Measurements from ENCODE around the gene MEPCE.

DNA sequence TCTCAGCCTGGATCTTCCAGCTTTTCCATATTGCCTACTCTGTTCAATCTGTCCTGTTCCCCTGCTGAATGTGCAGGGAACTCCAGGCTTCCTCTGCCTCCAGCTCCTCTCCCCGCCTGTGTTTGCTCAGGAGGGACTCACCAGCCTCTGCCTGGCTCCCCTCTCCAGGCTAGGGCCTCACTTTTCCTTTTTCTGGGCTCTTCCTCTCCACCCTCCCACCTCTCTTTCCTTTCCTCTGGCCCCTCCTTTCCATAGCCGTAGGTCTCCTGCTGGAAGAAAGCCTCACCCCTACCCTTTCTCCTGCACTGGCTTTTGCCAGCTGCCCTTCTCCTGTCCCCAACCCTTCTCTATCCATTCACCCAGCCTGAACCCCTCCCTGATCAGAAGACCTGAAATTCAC lies 31.4 kb upstream of the MEPCE start:
- TF ChIP-seq, protein P1, sequence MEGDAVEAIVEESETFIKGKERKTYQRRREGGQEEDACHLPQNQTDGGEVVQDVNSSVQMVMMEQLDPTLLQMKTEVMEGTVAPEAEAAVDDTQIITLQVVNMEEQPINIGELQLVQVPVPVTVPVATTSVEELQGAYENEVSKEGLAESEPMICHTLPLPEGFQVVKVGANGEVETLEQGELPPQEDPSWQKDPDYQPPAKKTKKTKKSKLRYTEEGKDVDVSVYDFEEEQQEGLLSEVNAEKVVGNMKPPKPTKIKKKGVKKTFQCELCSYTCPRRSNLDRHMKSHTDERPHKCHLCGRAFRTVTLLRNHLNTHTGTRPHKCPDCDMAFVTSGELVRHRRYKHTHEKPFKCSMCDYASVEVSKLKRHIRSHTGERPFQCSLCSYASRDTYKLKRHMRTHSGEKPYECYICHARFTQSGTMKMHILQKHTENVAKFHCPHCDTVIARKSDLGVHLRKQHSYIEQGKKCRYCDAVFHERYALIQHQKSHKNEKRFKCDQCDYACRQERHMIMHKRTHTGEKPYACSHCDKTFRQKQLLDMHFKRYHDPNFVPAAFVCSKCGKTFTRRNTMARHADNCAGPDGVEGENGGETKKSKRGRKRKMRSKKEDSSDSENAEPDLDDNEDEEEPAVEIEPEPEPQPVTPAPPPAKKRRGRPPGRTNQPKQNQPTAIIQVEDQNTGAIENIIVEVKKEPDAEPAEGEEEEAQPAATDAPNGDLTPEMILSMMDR (optimal IDR thresholded peaks at IDR 0.05 in 1 of 3, IDR thresholded peaks at IDR 0.05 in 1 of 3, conservative IDR thresholded peaks at IDR 0.05 in 1 of 3; ENCODE audit: extremely low read depth in 1 of 3, insufficient read depth in 2 of 3, low read length in 3 of 3), result no peak
- TF ChIP-seq EZH2 (IDR thresholded peaks at IDR 0.05; ENCODE audit: low read length), result no peak
